ENCODE measurements around the gene LPP. TPM values are rescaled to one million over a fixed set of nuclear protein-coding genes. Genes with fewer than 3 reads are reported as not detected.

The LPP gene
- total RNA-seq, 4 donors from 2014 or later: 183 to 293 (median 242) TPM

DNA sequence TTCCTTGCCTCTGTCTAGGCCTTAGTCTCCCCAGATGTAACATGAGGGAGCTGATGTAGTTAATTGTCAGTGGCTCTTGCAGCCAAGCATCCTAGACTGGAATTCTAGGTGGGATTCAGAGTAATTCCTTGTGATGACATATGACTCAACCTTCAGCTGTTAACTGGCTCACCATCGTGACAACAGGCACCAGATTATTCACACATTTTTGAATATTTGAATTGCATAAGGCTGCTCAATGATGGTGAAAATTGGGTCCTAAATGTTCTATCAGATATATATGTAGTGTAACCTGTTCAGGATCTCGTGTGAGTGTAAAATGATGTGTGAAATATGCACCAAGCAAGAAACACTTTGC is 405.1 kb downstream of the LPP start:
- Histone ChIP-seq H3K36me3 (no peaks in the 10 kb centered on the region), H3K4me3 (no peak overlapping the region), H3K27me3 (no peaks in the 10 kb centered on the region), H3K27ac (peak overlapping the region in 1 of 4 donors; percentile 9), H3K4me1 (peaks cover 0 to 23% (median 2%) of the 10 kb centered on the region in 4 donors), H3K9me3 (no peaks in the 10 kb centered on the region)
- 71 to 80% methylated on average over 2 of the region's 2 CpGs for WGBS, 2 donors
- TF ChIP-seq POLR2A (IDR thresholded peaks at IDR 0.05) (no peak), EP300 (IDR thresholded peaks at IDR 0.05) (no peak)
- TF ChIP-seq, protein P1, sequence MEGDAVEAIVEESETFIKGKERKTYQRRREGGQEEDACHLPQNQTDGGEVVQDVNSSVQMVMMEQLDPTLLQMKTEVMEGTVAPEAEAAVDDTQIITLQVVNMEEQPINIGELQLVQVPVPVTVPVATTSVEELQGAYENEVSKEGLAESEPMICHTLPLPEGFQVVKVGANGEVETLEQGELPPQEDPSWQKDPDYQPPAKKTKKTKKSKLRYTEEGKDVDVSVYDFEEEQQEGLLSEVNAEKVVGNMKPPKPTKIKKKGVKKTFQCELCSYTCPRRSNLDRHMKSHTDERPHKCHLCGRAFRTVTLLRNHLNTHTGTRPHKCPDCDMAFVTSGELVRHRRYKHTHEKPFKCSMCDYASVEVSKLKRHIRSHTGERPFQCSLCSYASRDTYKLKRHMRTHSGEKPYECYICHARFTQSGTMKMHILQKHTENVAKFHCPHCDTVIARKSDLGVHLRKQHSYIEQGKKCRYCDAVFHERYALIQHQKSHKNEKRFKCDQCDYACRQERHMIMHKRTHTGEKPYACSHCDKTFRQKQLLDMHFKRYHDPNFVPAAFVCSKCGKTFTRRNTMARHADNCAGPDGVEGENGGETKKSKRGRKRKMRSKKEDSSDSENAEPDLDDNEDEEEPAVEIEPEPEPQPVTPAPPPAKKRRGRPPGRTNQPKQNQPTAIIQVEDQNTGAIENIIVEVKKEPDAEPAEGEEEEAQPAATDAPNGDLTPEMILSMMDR (IDR thresholded peaks at IDR 0.05): no peak
- no peak for DNase-seq (ENCODE audit: low spot score in 2 of 2)

DNA sequence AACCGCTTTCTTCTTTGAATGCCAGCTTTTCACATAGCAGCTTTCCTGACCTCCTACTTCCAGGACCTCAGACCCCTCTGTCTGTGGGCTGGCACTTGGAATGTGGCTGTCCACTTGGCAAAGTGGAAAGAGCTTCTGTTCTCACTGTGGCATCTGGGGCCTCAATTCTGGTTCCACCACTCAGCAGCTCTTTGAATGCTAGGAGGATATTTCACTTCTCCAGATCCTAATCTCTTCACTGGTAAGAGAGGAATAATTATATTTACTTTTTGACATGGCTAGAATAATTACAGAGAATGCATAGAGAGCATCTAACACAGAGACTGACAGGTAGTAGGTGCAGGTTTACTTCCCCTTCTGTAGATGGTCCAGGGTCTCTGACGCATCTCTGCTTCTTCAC is 405.9 kb downstream of the LPP start:
- no peaks in the 10 kb centered on the region for H3K27me3 ChIP-seq
- H3K4me3 ChIP-seq: no peak overlapping the region
- peaks cover 0 to 20% (median 2%) of the 10 kb centered on the region in 4 donors for H3K4me1 ChIP-seq
- no peak overlapping the region for H3K27ac ChIP-seq
- H3K36me3 ChIP-seq: no peaks in the 10 kb centered on the region
- TF ChIP-seq EP300 (IDR thresholded peaks at IDR 0.05) (no peak), POLR2A (IDR thresholded peaks at IDR 0.05) (no peak)
- TF ChIP-seq, protein P1 (IDR thresholded peaks at IDR 0.05): no peak
- WGBS, 2 donors: 76 to 82% methylated on average over 2 of the region's 2 CpGs
- no peaks in the 10 kb centered on the region for H3K9me3 ChIP-seq
- no peak for DNase-seq (ENCODE audit: low spot score in 2 of 2)

- no peak for DNase-seq (ENCODE audit: low spot score in 2 of 2)
- TF ChIP-seq, protein P1 (IDR thresholded peaks at IDR 0.05): no peak
- peaks cover 0 to 20% (median 2%) of the 10 kb centered on the region in 4 donors for H3K4me1 ChIP-seq
- no peak overlapping the region for H3K4me3 ChIP-seq
- H3K27me3 ChIP-seq: no peaks in the 10 kb centered on the region
- no peak overlapping the region for H3K27ac ChIP-seq
- no peaks in the 10 kb centered on the region for H3K9me3 ChIP-seq
- WGBS, 2 donors: 36 to 43% methylated on average over 2 of the region's 2 CpGs
- no peaks in the 10 kb centered on the region for H3K36me3 ChIP-seq
Measured at GRCh38 chr3:188562144-188562543, 408.2 kb downstream of the LPP start.

DNA sequence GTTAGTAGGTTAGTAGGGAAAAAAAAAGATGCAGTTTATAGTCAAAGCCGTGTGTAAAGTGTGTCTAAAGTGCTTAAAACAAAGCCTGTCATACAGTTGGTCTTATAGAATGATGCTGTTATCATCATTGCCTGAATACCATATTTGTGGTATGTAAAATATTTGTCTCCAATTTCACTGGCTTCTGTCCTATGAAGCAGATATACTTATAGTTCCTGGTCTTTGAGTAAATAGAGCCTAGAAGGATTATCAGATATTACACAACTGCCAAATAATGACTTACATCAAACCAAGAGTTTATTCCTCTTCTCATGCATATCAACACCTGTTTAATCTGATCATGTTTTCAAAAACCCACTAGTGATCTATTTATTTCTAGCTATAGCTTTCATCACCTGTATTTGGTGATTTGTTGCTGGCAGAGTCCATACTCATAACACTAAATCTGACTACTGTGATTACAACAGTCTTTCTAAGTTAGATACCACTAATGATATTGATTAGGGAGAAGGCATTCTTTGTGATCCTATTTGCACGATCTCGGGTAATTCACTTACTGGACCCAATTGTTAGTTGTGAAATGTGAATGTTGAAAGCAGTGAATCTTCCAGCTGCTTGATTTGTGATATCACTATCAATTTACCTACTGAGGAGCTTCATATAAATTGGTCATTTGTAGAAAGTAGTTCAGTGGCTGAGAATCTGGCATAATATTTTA is 413.7 kb downstream of the LPP start:
- no peak overlapping the region for H3K27ac ChIP-seq
- H3K4me3 ChIP-seq: no peak overlapping the region
- H3K9me3 ChIP-seq: no peaks in the 10 kb centered on the region
- no peaks in the 10 kb centered on the region for H3K27me3 ChIP-seq
- H3K36me3 ChIP-seq: no peaks in the 10 kb centered on the region
- H3K4me1 ChIP-seq: peaks cover 0 to 16% (median 0%) of the 10 kb centered on the region in 4 donors
- WGBS, 2 donors: 87 to 100% methylated on average over 3 of the region's 3 CpGs
- TF ChIP-seq POLR2A (IDR thresholded peaks at IDR 0.05): no peak
- TF ChIP-seq EP300 (IDR thresholded peaks at IDR 0.05): no peak
- TF ChIP-seq, protein P1 (IDR thresholded peaks at IDR 0.05): no peak
- no peak for DNase-seq (ENCODE audit: low spot score in 2 of 2)

- H3K9me3 ChIP-seq: no peaks in the 10 kb centered on the region
- H3K27me3 ChIP-seq: no peaks in the 10 kb centered on the region
- peaks cover 0 to 15% (median 0%) of the 10 kb centered on the region in 4 donors for H3K4me1 ChIP-seq
- no peak for TF ChIP-seq EP300 (IDR thresholded peaks at IDR 0.05)
- TF ChIP-seq POLR2A (IDR thresholded peaks at IDR 0.05): no peak
- TF ChIP-seq, protein P1 (IDR thresholded peaks at IDR 0.05): no peak
- H3K36me3 ChIP-seq: no peaks in the 10 kb centered on the region
- no peak overlapping the region for H3K4me3 ChIP-seq
- no peak overlapping the region for H3K27ac ChIP-seq
- no peak for DNase-seq (ENCODE audit: low spot score in 2 of 2)
- WGBS, 2 donors: 66 to 75% methylated on average over 3 of the region's 3 CpGs
Measured at GRCh38 chr3:188568736-188569135, 414.8 kb downstream of the LPP start.

Data from tibial nerve (tissue), 4 donors.